H1 (cell line): ENCODE results near the gene KCND3. TPM values are rescaled to one million over a fixed set of nuclear protein-coding genes. Genes with fewer than 3 reads are reported as not detected.

Experiments
- CHD1 ChIP-seq: IDR thresholded peaks from 2 replicates; pipeline ENCODE4 v1.6.1; 2012; ENCODE audit warnings: low read depth, low read length, improper control_type of control experiment
- CHD7 ChIP-seq: fragments of 300-600 bp; sonication (generic); IDR thresholded peaks from 2 replicates; pipeline ENCODE4 v1.7.1; 2012; ENCODE audit warnings: low read length, moderate library complexity, mild to moderate bottlenecking, inconsistent platforms; ENCODE audit not compliant: insufficient replicate concordance
- FOSL1 ChIP-seq: IDR thresholded peaks from 2 replicates; pipeline ENCODE4 v1.6.1; 2011; ENCODE audit warnings: mild to moderate bottlenecking, low read depth, low read length, moderate library complexity; ENCODE audit not compliant: insufficient read depth
- GTF2F1 ChIP-seq: IDR thresholded peaks from 2 replicates; pipeline ENCODE4 v1.6.1; 2012; ENCODE audit warnings: low read depth, low read length, improper control_type of control experiment, borderline replicate concordance
- SIN3A ChIP-seq, 2 experiments: IDR thresholded peaks in 1 of 2; conservative IDR thresholded peaks in 1 of 2; 2 replicates each; pipeline ENCODE4 v1.6.1; 2011 to 2012; ENCODE audit warnings: low read length in 2 of 2, improper control_type of control experiment in 1 of 2, low read depth in 1 of 2, mild to moderate bottlenecking in 1 of 2
- TEAD4 ChIP-seq: IDR thresholded peaks from 2 replicates; pipeline ENCODE4 v1.6.1; 2012; ENCODE audit warnings: low read depth, low read length, inconsistent platforms, mixed read lengths
- polyA plus RNA-seq, 7 experiments: library from polyadenylated mRNA; depleted of rRNA in 3 of 7; stranded (reverse) in 5 of 7; unstranded in 2 of 7; fragments of >200 nt in 5 of 7; fragments of 200-250 nt in 2 of 7; gene quantifications; 1 replicate in 5 of 7; 2 replicates in 1 of 7; 4 replicates in 1 of 7; pipeline versions ENCODE4 v1.2.1 to v1.2.3, GENCODE V29; 2011 to 2013; ENCODE audit warnings: missing spikeins in 2 of 7, mixed read lengths in 2 of 7
- total RNA-seq: library from RNA; stranded (reverse); fragmentation: NEBNext Ultra II Directional; extraction: Animal tissue kit (Norgen Biotek cat#: 25700); gene quantifications from 2 replicates; pipeline ENCODE4 v1.2.1, GENCODE V29; 2021

KCND3 gene
- total and polyA plus RNA-seq, 2 of the 8 experiments (the other 6 are each of a cell fraction or from before 2014, with no cell fraction given) = 0.14 to 0.48 TPM

- TF ChIP-seq CHD7 (no peak), TEAD4 (no peak), FOSL1 (no peak), GTF2F1 (no peak), SIN3A (conservative IDR thresholded peaks at IDR 0.05 in 1 of 2, IDR thresholded peaks at IDR 0.05 in 1 of 2; ENCODE audit: low read depth in 1 of 2, low read length in 2 of 2) (no peak), CHD1 (no peak)
- TF ChIP-seq, all 59 proteins: peak for 0
Observed at GRCh38 chr1:111998332-111998731, 8.9 kb upstream of the KCND3 start (continued).
